Stomach (tissue), 9 donors: Measurements from ENCODE around the gene EID2B. TPM values are rescaled to one million over a fixed set of nuclear protein-coding genes. Genes with fewer than 3 reads are reported as not detected.

Source experiments
- DNase-seq, 2 donors: peaks; one replicate each; pipeline versions ENCODE4 v3.0.0 to v3.0.0-alpha.2; 2013 to 2019
- H3K27ac ChIP-seq, 5 donors: fragments of 200-600 bp in 4 of 5; sonication (generic) in 4 of 5; one replicate each; pipeline ENCODE4 v1.5.1; 2013 to 2019; ENCODE audit warnings: mild to moderate bottlenecking in 1 of 5, moderate library complexity in 1 of 5
- H3K27me3 ChIP-seq, 3 donors: fragments of 200-600 bp; sonication (generic); one replicate each; pipeline ENCODE4 v1.5.1; 2017 to 2019; ENCODE audit warnings: mixed run types in 1 of 3
- H3K36me3 ChIP-seq, 4 donors: fragments of 200-600 bp; sonication (generic); 1 replicate in 3 of 4; 2 replicates in 1 of 4; pipeline ENCODE4 v1.5.1; 2016 to 2019
- H3K4me1 ChIP-seq, 4 donors: fragments of 200-600 bp; sonication (generic); one replicate each; pipeline ENCODE4 v1.5.1; 2016 to 2019
- H3K4me3 ChIP-seq, 4 donors: fragments of 200-600 bp; sonication (generic) in 3 of 4; one replicate each; pipeline ENCODE4 v1.5.1; 2016 to 2019; ENCODE audit warnings: mild to moderate bottlenecking in 1 of 4
- H3K9me3 ChIP-seq, 4 donors: fragments of 200-600 bp; sonication (generic); one replicate each; pipeline ENCODE4 v1.5.1; 2016 to 2019
- CTCF ChIP-seq, 7 experiments: fragments of 450-650 bp in 4 of 7; fragments of 200-600 bp in 3 of 7; sonication (generic) in 3 of 7; IDR thresholded peaks; one replicate each; pipeline ENCODE4 v1.5.1; 2016 to 2019; ENCODE audit warnings: antibody characterized with exemption in 7 of 7, control low read depth in 2 of 7, mild to moderate bottlenecking in 1 of 7
- EP300 ChIP-seq: sonication (generic); formaldehyde crosslinking; IDR thresholded peaks from one replicate; pipeline ENCODE4 v1.6.1; 2017; ENCODE audit warnings: antibody characterized with exemption
- POLR2A ChIP-seq, 4 donors: fragments of 450-650 bp; IDR thresholded peaks; one replicate each; pipeline ENCODE4 v1.6.1; 2016; ENCODE audit warnings: antibody characterized with exemption in 4 of 4, control low read depth in 2 of 4, mild to moderate bottlenecking in 1 of 4, moderate library complexity in 1 of 4
- POLR2AphosphoS5 ChIP-seq, 3 donors: sonication (generic); formaldehyde crosslinking; IDR thresholded peaks; one replicate each; pipeline ENCODE4 v1.6.1; 2016; ENCODE audit warnings: antibody characterized with exemption in 3 of 3
- WGBS, 5 donors: extraction: QIAGEN DNeasy Blood & Tissue Kit in 3 of 5; methylation state at CpG; one replicate each; pipeline versions ENCODE4 v1.1.5 to v1.1.7; 2013 to 2018; 5-methylcytosine and 5-hydroxymethylcytosine counted together
- intact Hi-C: fragments of 100-400 bp; cut with DNase I; formaldehyde crosslinking; loops from one replicate; pipeline ENCODE4 v1.15.1; 2023; ENCODE audit warnings: low total_unique reads
- polyA plus RNA-seq, 3 donors: library from polyadenylated mRNA; stranded (reverse); fragments of 200-250 nt; gene quantifications; one replicate each; pipeline ENCODE4 v1.2.3, GENCODE V29; 2013
- total RNA-seq, 5 donors: library from RNA; depleted of rRNA; stranded (reverse); fragments of >200 nt; gene quantifications; one replicate each; pipeline versions ENCODE4 v1.1.0 to v1.2.3, GENCODE V29; 2014 to 2016
- donor health status: healthy with polysubstance abuse.
- donor health status: Bipolar disorder and iron deficiency.
- donor health status: healthy.

Gene EID2B
- total and polyA plus RNA-seq, 8 donors = 0.58 to 5.7 (median 1.2) TPM; not detected in 1

GRCh38 chr19:39496063-39496462, 36.6 kb downstream of the EID2B start:
- WGBS, 5 donors = 74 to 89% (median 84%) methylated on average over 5 of the region's 5 CpGs

GRCh38 chr19:39494661-39495060, 38.0 kb downstream of the EID2B start:
- TF ChIP-seq POLR2A (IDR thresholded peaks at IDR 0.05) = no peak
- no peak for TF ChIP-seq CTCF (IDR thresholded peaks at IDR 0.05)
- TF ChIP-seq EP300 = no peak
- TF ChIP-seq POLR2AphosphoS5 (IDR thresholded peaks at IDR 0.05) = no peak
- DNase-seq = no peak
- Histone ChIP-seq H3K4me3 (no peak overlapping the region), H3K27ac (no peak overlapping the region), H3K4me1 (peaks cover 17 to 20% (median 20%) of the 10 kb centered on the region in 4 donors), H3K36me3 (peaks cover 15 to 28% (median 27%) of the 10 kb centered on the region in 4 donors), H3K27me3 (peaks cover 5 to 44% (median 36%) of the 10 kb centered on the region in 3 donors), H3K9me3 (no peaks in the 10 kb centered on the region)
- 79 to 88% (median 85%) methylated on average over 5 of the region's 5 CpGs for WGBS, 5 donors
- intact Hi-C loops = no loop called here

More at GRCh38 chr19:39496063-39496462, 36.6 kb downstream of the EID2B start:
- TF ChIP-seq EP300 (no peak), POLR2A (IDR thresholded peaks at IDR 0.05) (no peak), POLR2AphosphoS5 (IDR thresholded peaks at IDR 0.05) (no peak), CTCF (IDR thresholded peaks at IDR 0.05) (no peak)
- peaks cover 4 to 14% (median 13%) of the 10 kb centered on the region in 4 donors for H3K36me3 ChIP-seq
- no peak overlapping the region for H3K4me3 ChIP-seq
- H3K4me1 ChIP-seq = peaks cover 17 to 20% (median 20%) of the 10 kb centered on the region in 4 donors
- no peak overlapping the region for H3K27ac ChIP-seq
- H3K9me3 ChIP-seq = no peaks in the 10 kb centered on the region
- intact Hi-C loops = no loop called here
- H3K27me3 ChIP-seq = peaks cover 5 to 58% (median 45%) of the 10 kb centered on the region in 3 donors
- no peak for DNase-seq

- H3K4me3 ChIP-seq = no peak overlapping the region
- TF ChIP-seq POLR2AphosphoS5 (IDR thresholded peaks at IDR 0.05) (no peak), POLR2A (IDR thresholded peaks at IDR 0.05) (no peak), EP300 (no peak), CTCF (IDR thresholded peaks at IDR 0.05) (no peak)
- no peak overlapping the region for H3K27ac ChIP-seq
- H3K4me1 ChIP-seq = peaks cover 2 to 4% (median 3%) of the 10 kb centered on the region in 4 donors
- H3K27me3 ChIP-seq = peaks cover 0 to 25% (median 17%) of the 10 kb centered on the region in 3 donors
- H3K36me3 ChIP-seq = peaks cover 33 to 47% (median 46%) of the 10 kb centered on the region in 4 donors
- no peaks in the 10 kb centered on the region for H3K9me3 ChIP-seq
- 61 to 86% (median 78%) methylated on average over 3 of the region's 3 CpGs for WGBS, 5 donors
- no peak for DNase-seq
- intact Hi-C loops = no loop called here
Observed at GRCh38 chr19:39492788-39493187, 39.9 kb downstream of the EID2B start.

GRCh38 chr19:39492225-39492624, 40.4 kb downstream of the EID2B start:
- no peak for TF ChIP-seq POLR2AphosphoS5 (IDR thresholded peaks at IDR 0.05)
- TF ChIP-seq EP300 = no peak
- no peak for TF ChIP-seq CTCF (IDR thresholded peaks at IDR 0.05)
- TF ChIP-seq POLR2A (IDR thresholded peaks at IDR 0.05) = no peak
- WGBS, 5 donors = 94 to 98% (median 96%) methylated on average over 5 to 6 of the region's 6 CpGs
- H3K4me1 ChIP-seq = no peaks in the 10 kb centered on the region
- no peaks in the 10 kb centered on the region for H3K9me3 ChIP-seq
- peaks cover 0 to 19% (median 11%) of the 10 kb centered on the region in 3 donors for H3K27me3 ChIP-seq
- peaks cover 33 to 52% (median 52%) of the 10 kb centered on the region in 4 donors for H3K36me3 ChIP-seq
- intact Hi-C loops = no loop called here
- no peak for DNase-seq
- no peak overlapping the region for H3K4me3 ChIP-seq
- no peak overlapping the region for H3K27ac ChIP-seq
